ENCODE results near the gene NPAS3.

Gene NPAS3

DNA sequence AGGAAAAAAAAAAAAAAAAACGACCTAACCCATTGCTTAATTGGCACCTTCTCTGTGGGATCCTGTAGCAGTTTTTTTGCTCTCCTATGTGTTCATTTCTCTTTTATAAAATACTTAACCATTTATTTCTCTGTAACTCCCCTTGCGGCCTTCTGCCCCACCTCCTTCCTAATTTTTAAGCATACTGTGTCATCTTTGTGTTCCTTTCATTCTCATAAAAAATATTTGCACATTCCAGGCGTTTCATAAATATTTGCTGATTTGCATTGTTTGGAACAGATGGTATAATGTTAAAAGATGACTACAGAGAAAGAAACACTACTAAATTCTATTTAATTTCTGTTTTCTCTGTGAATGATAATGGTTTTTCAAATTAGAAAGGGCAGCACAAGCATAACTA lies 77.9 kb downstream of the NPAS3 start:
- DNase-seq (ENCODE audit: low spot score): no peak

- no peak for DNase-seq (ENCODE audit: low spot score)
Measured at GRCh38 chr14:33017016-33017415, 78.3 kb downstream of the NPAS3 start.

DNA sequence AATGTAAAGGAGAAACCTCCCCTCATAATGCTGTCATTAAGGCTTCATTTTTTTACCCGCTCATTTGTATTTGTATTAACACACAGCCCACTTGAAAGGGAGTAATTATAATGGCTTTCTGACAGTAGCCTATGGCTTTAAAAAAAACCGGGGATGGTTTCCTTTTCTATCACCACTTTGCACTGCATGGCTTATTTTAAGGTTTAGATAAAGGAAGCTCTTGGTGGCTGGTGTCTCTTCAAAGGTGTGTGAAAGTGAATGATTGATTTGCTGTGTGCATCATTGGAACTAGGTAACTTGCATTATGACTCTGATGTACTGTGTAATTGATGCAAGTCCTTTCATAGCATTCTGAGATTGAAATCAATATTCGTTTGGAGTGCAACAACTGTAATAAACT lies 80.7 kb downstream of the NPAS3 start:
- no peak for DNase-seq (ENCODE audit: low spot score)

DNA sequence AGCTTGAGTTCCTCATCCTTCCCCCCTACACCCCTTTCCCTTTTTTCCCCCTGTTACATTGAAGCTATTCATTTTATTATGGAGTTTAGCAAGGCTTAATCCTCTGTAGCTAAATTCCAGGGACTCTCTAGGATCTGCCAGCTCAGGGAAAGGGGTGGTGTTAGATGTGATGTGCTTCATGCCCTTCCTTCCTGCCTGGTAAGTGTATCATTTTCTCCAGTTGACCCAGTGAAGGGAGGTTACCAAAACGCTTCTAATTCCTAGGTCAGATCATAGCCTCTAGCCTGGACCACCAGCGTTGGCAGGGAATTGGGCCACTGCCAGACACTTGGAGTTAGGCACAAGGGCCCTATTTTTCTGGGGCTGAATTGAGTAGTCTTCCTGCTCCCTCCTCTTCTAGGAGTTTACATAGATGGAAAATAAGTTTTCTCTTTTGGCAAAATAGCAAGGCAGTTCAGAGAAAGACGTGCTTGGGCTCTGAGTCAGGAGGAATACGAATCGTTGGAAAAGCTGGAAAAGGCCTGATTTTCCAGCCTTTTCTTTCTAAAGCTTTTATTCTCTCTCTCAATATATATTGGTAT lies 88.3 kb downstream of the NPAS3 start:
- DNase-seq (ENCODE audit: low spot score): no peak

DNA sequence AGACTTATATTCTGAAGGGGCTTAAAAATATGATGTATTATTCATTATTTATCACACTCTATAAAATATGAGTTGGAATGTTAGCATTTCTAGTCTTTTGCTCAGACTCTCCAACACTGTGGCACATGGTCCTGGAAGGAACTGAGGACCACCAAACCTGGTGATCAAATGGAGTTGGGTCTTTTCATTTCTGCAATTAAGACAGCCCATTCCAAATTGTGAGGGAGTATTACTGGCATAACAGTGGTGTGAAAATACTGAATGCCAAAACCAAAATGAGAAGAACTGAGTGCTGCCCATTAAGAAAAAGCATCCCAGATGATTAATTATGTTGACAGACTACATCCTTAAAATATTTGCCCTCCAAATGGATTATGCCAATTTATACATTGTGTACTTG lies 90.8 kb downstream of the NPAS3 start:
- DNase-seq (ENCODE audit: low spot score): no peak

DNA sequence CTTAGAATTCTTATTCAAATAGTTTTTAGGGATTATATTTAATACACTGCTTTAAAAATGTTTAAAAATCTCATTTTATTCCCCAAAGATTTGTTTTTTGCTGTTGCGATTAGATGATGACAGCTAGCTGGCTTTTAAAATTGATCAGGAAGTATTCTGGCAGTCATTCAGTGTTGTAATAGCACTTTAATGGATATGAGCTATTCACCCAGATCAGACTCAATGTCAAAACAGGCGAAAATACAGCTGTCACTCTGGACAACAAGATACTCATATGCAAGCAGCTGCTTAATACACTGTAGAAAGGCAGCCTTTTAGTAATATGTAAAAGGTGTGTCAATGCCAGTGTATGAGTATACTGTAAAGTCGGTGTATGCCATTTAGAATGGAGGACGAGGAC lies 91.7 kb downstream of the NPAS3 start:
- no peak for DNase-seq (ENCODE audit: low spot score)

DNA sequence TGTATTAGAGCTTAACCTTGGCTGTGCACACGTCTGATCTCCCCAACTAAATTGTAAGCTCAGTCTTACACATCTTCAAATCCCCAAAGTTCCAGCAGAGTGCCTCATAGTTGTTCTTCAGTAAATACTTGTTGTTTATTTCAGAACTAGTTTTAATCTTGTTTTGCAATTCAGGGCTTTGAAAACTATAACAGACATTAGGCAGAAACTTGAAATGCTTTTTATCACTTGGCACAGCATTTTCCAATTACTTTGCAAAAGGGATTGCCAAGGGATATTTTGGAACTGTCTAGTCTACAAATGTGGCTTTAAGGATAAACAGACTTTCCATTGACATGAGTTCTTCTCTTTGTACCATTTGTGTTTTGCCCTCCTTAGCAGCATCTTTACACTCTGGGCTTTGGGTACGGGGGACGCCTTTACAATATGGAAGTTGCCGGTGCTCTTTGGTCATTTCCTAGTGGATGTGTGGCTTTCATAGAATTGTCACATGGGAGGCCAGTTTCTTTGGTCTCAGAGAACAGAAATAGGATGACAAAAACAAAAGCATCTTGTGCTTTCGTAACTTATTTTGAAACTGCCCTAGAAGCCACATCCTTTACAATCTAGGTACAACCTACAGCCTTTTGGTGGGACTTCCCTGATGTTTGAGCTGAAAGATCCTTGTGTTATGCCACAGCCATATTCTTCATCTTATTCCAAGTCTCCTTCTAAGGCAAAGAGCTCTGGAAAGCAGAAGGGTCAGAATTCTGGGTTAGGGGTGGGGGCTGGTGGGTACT lies 96.9 kb downstream of the NPAS3 start:
- DNase-seq (ENCODE audit: low spot score): no peak

- DNase-seq (ENCODE audit: low spot score): no peak
Measured at GRCh38 chr14:33039311-33039710, 100.6 kb downstream of the NPAS3 start.

- DNase-seq (ENCODE audit: low spot score): no peak
Measured at GRCh38 chr14:33040372-33041140, 101.9 kb downstream of the NPAS3 start.

- no peak for DNase-seq (ENCODE audit: low spot score)
Measured at GRCh38 chr14:33042591-33042990, 103.9 kb downstream of the NPAS3 start.

DNA sequence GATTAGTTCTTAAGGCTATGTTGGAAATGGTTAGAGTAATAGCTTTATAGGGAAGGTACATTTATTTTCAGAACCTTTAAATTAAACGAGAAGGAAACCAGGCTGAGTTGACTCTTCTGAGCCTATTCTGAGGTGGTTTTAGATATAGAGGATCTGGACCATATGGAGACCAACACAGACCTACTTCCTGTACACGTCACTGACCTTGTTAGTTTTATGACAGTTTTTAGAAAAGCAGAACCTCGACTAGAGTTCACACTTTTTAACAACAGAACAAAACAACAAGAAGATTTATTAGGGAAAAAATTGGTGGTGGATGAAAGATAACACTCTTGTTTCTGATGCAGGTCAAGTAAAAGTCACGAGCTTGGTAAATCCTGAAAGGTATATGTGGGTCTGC lies 107.1 kb downstream of the NPAS3 start:
- DNase-seq (ENCODE audit: low spot score): no peak

- no peak for DNase-seq (ENCODE audit: low spot score)
Measured at GRCh38 chr14:33052943-33053342, 114.3 kb downstream of the NPAS3 start.

DNA sequence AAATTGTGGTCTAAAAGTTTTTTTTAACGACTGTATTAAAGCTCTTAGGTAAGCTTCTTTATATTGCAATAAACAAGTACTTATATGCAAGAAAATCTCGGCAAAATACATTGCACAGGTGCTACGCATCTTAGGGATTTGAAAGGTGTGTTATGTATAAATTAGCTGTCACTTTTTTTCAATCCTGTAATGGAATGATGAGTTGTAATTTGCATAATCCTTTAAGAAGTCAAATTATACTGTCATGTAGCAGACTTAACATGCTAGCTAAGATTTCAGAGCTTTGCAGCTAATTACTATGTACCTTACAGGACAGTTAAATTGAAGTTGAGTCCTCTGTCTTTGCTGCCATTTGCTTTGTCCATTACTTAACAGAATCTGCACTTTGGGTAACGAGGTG lies 117.5 kb downstream of the NPAS3 start:
- no peak for DNase-seq (ENCODE audit: low spot score)

- DNase-seq (ENCODE audit: low spot score): no peak
Measured at GRCh38 chr14:33057585-33057984, 118.9 kb downstream of the NPAS3 start.

- no peak for DNase-seq (ENCODE audit: low spot score)
Measured at GRCh38 chr14:33061667-33062325, 123.1 kb downstream of the NPAS3 start.

- DNase-seq (ENCODE audit: low spot score): no peak
Measured at GRCh38 chr14:33062476-33062875, 123.8 kb downstream of the NPAS3 start.

- no peak for DNase-seq (ENCODE audit: low spot score)
Measured at GRCh38 chr14:33062881-33063280, 124.2 kb downstream of the NPAS3 start.

DNA sequence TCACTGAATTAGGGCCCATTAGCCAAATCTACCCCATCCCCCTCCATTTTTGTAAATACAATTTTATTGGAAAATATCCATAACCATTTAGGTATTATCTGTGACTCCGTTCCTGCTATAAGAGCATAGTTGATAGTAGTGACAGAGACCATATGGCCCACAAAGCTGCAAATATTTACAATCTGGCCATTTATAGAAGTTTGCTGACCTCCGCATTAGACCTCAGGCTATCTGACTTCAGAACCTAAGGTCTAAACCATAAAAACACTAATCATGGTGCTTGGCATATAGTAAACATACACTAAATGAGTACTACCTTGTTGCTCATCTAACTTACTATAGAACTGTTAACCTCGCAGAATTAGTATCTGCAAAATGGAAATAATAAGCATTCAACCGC lies 124.8 kb downstream of the NPAS3 start:
- no peak for DNase-seq (ENCODE audit: low spot score)

- DNase-seq (ENCODE audit: low spot score): no peak
Measured at GRCh38 chr14:33065634-33066033, 127.0 kb downstream of the NPAS3 start.

- DNase-seq (ENCODE audit: low spot score): no peak
Measured at GRCh38 chr14:33068040-33068439, 129.4 kb downstream of the NPAS3 start.

GRCh38 chr14:33068626-33069025 lies 129.9 kb downstream of the NPAS3 start:
- DNase-seq (ENCODE audit: low spot score): no peak

DNA sequence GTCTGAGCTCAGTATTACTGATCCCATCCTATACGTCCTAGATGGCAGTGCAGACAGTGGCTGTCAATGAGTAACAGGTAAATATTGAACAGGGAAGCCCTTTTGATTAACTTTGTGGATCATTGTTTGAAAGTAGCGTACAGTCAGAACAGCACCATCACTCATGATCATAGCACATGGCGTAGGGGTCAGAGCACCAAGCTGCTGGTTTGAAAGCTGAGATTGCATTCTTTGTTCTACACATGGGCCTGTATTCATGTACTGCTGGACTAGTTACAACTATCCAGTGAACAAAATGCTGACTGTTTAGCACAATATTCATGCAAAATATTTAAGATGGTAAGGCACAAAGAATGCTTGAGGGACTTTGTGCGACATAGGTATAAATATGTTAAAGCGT lies 131.8 kb downstream of the NPAS3 start:
- no peak for DNase-seq (ENCODE audit: low spot score)

GRCh38 chr14:33073023-33073422 lies 134.3 kb downstream of the NPAS3 start:
- no peak for DNase-seq (ENCODE audit: low spot score)
